ENCODE data around the gene RPL39. TPM values are rescaled to one million over a fixed set of nuclear protein-coding genes. Genes with fewer than 3 reads are reported as not detected.

Gene RPL39
- total RNA-seq, 2 experiments from 2014 or later: 1,382 to 2,556 TPM

DNA sequence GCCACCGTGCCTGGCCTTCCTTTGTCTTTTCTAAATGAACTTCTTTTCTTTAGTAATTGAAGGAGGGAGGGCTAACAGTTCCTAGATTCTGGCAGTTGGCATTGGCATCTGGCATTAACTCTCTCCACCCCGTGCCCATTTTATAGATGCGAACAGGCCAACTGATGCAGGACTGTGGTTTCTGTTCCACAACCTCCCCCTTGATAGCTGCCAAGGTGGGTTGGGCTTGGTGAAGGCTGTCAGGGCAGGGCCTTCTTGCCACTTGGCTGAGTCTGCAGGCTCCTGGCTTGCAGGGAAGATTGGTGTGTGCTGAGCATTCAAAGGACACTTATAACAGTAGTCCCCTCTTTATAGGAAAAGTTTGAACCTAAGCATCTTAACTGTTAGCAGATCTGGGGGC is 28.7 kb downstream of the RPL39 start:
- H3K36me3 Mint-ChIP-seq (ENCODE audit: low read depth): no peaks in the 10 kb centered on the region
- H3K4me3 Mint-ChIP-seq: no peak overlapping the region
- no peak for ATAC-seq
- H3K4me1 Mint-ChIP-seq: peaks cover 13% of the 10 kb centered on the region
- H3K27me3 Mint-ChIP-seq: no peaks in the 10 kb centered on the region
- no peaks in the 10 kb centered on the region for H3K9me3 Mint-ChIP-seq (ENCODE audit: low read depth)
- no peak overlapping the region for H3K27ac Mint-ChIP-seq
- intact Hi-C loops (cut with DNase I, micrococcal nuclease): no loop called here
- no peak for DNase-seq
- ChIA-PET CTCF (interaction anchor here (1.2 kb wide), 1 partner anchor 10 kb away, joined by 3 read pairs; no protein-coding TSS in a partner anchor), POLR2A (no interaction called here)

DNA sequence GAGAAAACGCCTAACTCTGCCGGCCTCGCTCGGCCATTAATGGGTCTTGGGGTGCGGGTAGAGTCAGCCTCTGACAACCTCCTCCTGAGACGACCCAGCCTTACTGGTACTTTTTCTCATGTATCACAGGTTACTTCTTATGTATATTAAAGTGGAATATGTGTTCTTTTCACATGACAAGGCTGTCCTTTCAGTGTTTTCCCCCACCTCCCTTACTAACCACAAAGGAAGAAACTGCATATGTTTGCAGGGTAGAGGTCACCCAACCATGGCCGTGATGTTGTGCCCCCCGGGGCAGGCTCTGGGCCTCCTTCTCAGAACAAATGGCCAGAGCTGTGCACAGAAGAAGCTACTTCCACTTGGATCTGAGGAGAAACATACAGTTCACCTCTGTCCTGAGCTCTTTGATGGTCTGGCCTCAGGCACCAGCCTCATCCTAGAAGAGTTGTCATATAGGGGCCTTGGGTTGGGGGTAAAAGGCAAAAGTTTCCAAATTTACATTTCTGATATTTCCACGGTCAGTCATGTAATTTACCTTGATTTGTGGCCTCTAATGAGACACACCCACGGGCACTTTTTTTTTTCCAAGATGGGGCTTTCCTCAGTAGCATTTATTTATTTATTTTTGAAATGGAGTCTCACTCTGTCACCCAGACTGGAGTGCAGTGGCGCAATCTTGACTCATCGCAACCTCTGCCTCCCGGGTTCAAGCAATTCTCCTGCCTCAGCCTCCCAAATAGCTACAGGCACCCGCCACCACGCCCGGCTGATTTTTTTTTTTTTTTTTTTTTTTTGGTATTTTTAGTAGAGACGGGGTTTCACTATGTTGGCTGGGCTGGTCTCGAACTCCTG is 31.2 kb downstream of the RPL39 start:
- intact Hi-C loops (cut with DNase I, micrococcal nuclease): no loop called here
- ATAC-seq (no peak), DNase-seq (no peak)
- no peak overlapping the region for H3K4me3 Mint-ChIP-seq
- POLR2A ChIA-PET: no interaction called here
- no peak overlapping the region for H3K27ac Mint-ChIP-seq
- H3K9me3 Mint-ChIP-seq (ENCODE audit: low read depth): no peaks in the 10 kb centered on the region
- CTCF ChIA-PET: no interaction called here
- H3K4me1 Mint-ChIP-seq: peaks cover 38% of the 10 kb centered on the region
- H3K27me3 Mint-ChIP-seq: no peaks in the 10 kb centered on the region
- H3K36me3 Mint-ChIP-seq (ENCODE audit: low read depth): no peaks in the 10 kb centered on the region

- DNase-seq (no peak), ATAC-seq (no peak)
- ChIA-PET CTCF (interaction anchor here (0.8 to 2.3 kb wide), 5 partner anchors 24 to 270 kb away, joined by 3 to 8 read pairs (median 5); no protein-coding TSS in a partner anchor), POLR2A (interaction anchor here (1.4 to 1.8 kb wide), 2 partner anchors 32 to 69 kb away, joined by 3 to 9 read pairs; partner anchors contain the start of gene RPL39)
- Mint-ChIP-seq H3K27ac (no peak overlapping the region), H3K27me3 (no peaks in the 10 kb centered on the region), H3K4me1 (peaks cover 47% of the 10 kb centered on the region), H3K9me3 (ENCODE audit: low read depth) (no peaks in the 10 kb centered on the region), H3K4me3 (no peak overlapping the region), H3K36me3 (ENCODE audit: low read depth) (no peaks in the 10 kb centered on the region)
- intact Hi-C loops (cut with DNase I, micrococcal nuclease): loop anchor here (5.0 to 10.0 kb wide), 6 partner anchors 33 to 485 kb away; partner anchors contain the start of genes NDUFA1 (in 2 of the 2), RNF113A (in 2 of the 2), NKAP (in 1 of the 2) and NKRF (in 1 of the 2)
Measured at GRCh38 chrX:119759248-119759766, 32.1 kb downstream of the RPL39 start.

GRCh38 chrX:119758731-119759247 is 32.6 kb downstream of the RPL39 start:
- peak; percentile 47 for DNase-seq
- no peaks in the 10 kb centered on the region for H3K27me3 Mint-ChIP-seq
- H3K27ac Mint-ChIP-seq: no peak overlapping the region
- no peaks in the 10 kb centered on the region for H3K9me3 Mint-ChIP-seq (ENCODE audit: low read depth)
- H3K4me1 Mint-ChIP-seq: peaks cover 52% of the 10 kb centered on the region
- H3K4me3 Mint-ChIP-seq: peak overlapping the region; percentile 66
- intact Hi-C loops (cut with DNase I, micrococcal nuclease): loop anchor here (5.0 to 10.0 kb wide), 6 partner anchors 34 to 486 kb away; partner anchors contain the start of genes NDUFA1 (in 2 of the 2), RNF113A (in 2 of the 2), NKAP (in 1 of the 2) and NKRF (in 1 of the 2)
- ChIA-PET CTCF (interaction anchor here (0.8 to 2.3 kb wide), 10 partner anchors 23 to 270 kb away, joined by 3 to 8 read pairs (median 4); partner anchors contain the start of gene SEPTIN6), POLR2A (interaction anchor here (0.5 to 1.8 kb wide), 5 partner anchors 26 to 774 kb away, joined by 3 to 9 read pairs (median 4); partner anchors contain the start of gene RPL39)
- ATAC-seq: peak; percentile 16
- H3K36me3 Mint-ChIP-seq (ENCODE audit: low read depth): no peaks in the 10 kb centered on the region

DNA sequence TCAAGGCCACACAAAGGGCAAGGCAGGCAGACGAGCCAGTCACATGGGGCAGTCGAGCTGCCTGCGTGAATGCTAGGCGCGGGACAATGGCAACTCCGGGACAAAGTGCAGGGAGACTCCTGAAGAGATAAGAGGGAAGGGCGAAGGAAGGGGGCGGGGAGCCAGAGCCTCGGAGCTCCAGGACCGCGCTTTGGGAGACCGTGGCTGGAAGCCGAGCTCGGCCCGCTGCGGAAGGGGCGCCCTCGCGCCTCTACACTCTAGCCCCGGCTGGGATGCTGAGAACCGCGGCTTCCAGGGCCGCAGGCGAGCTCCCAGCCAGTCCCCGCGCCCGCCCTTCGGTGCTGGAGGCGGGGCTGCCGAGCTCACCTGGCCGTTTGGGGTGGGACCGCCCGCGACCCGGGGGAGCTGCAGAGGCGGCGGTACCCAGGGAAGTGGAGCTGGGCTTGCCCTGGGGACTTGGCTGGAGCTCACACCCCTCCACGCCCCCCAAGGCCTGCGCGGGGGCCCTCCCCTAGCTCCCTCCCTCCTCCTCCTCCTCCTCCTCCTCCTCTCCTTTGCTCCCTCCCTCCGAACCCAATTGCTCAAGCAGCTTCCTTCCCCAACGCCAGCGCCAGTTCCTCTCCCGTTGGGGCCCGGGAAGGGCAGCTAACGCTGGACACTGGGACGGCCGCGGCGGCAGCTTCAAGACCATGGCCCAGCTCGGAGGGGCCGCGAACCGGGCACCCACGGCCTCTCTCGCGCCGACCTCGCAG is 33.3 kb downstream of the RPL39 start, which contains the start of gene SOWAHD:
SOWAHD (plus strand) TSS at position 610 of the 752 bp plus-strand sequence; CDS start at position 690, 80 bp downstream.
- Mint-ChIP-seq H3K4me3 (peak within 1 kb of the TSS; percentile 66), H3K9me3 (ENCODE audit: low read depth) (no peaks in the 10 kb centered on the region), H3K27ac (peak within 1 kb of the TSS; percentile 97), H3K27me3 (no peaks in the 10 kb centered on the region), H3K4me1 (peaks cover 48% of the 10 kb centered on the region), H3K36me3 (ENCODE audit: low read depth) (no peaks in the 10 kb centered on the region)
- ChIA-PET CTCF (interaction anchor here (0.6 to 2.3 kb wide), 15 partner anchors 22 to 269 kb away, joined by 3 to 8 read pairs (median 4); partner anchors contain the start of gene SEPTIN6), POLR2A (interaction anchor here (0.5 to 1.8 kb wide), 7 partner anchors 27 to 775 kb away, joined by 3 to 9 read pairs (median 4); partner anchors contain the start of genes RPL39, SEPTIN6 and UPF3B)
- peak; percentile 32 for DNase-seq
- intact Hi-C loops (cut with DNase I, micrococcal nuclease): loop anchor here (2.0 to 10.0 kb wide), 7 partner anchors 34 to 487 kb away; partner anchors contain the start of genes NDUFA1 (in 2 of the 2), RNF113A (in 2 of the 2), NKAP (in 1 of the 2) and NKRF (in 1 of the 2)
- ATAC-seq: peak; percentile 9

DNA sequence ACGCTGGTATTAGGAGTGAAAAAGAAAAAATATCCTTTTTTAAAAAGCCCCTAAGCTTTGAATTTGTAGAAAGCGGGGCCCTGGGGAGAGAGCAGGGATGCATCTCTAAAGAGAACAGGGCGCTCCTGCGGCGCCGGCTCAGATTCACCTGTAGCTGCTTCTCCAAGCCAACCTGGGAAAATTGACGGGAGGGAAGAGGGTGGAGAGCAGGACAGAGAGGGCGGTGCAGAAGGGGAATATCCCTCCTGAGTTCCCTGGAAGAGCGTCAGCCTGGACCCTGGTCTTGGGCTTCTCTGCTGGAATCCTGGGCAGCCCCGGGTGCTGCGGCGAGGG is 33.8 kb downstream of the RPL39 start:
- intact Hi-C loops (cut with DNase I, micrococcal nuclease): loop anchor here (2.0 to 10.0 kb wide), 7 partner anchors 35 to 487 kb away; partner anchors contain the start of genes NDUFA1 (in 2 of the 2), RNF113A (in 2 of the 2), NKAP (in 1 of the 2) and NKRF (in 1 of the 2)
- Mint-ChIP-seq H3K27me3 (no peaks in the 10 kb centered on the region), H3K27ac (peak overlapping the region; percentile 97), H3K4me3 (peak overlapping the region; percentile 66), H3K36me3 (ENCODE audit: low read depth) (no peaks in the 10 kb centered on the region), H3K9me3 (ENCODE audit: low read depth) (no peaks in the 10 kb centered on the region), H3K4me1 (peaks cover 42% of the 10 kb centered on the region)
- DNase-seq (no peak), ATAC-seq (no peak)
- ChIA-PET CTCF (interaction anchor here (0.6 to 2.3 kb wide), 9 partner anchors 27 to 257 kb away, joined by 3 to 8 read pairs (median 4); no protein-coding TSS in a partner anchor), POLR2A (interaction anchor here (0.6 to 1.8 kb wide), 5 partner anchors 31 to 111 kb away, joined by 3 to 9 read pairs (median 4); partner anchors contain the start of genes RPL39, SEPTIN6 and UPF3B)

DNA sequence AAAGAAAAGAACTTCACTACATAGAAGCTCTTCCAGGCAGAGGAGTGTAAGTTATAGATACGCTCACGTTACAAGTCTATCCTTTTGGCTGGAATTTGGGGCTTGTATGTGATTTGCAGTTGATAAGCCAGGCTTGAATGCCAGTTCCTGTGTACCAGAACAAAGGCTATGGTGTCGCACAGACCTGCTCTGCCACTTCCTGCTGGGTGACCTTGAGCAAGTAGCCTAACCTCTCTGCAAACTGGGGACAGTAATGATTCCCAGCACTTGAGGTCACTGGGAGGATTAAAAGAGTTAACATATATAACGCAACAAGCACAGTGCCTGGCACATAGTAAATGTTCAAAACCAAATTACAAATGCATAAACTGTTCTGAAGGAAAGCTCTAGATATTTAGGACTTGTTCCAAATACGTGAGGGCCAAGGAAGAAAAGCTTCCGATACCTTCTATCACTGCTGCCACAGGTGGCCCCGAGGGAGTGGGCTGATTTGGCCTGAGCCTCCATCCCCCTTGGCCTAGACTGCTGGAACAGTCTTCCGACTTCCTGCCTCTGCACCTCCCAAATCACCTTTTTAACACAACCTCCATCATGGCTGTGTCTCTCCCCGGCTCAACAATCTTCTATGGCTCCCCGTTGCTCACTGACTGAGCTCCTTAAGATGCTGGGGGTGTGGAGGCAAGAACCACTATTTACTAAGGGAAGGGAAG is 34.3 kb downstream of the RPL39 start:
- Mint-ChIP-seq H3K4me1 (peaks cover 42% of the 10 kb centered on the region), H3K9me3 (ENCODE audit: low read depth) (no peaks in the 10 kb centered on the region), H3K36me3 (ENCODE audit: low read depth) (no peaks in the 10 kb centered on the region), H3K27ac (peak overlapping the region; percentile 97), H3K4me3 (peak overlapping the region; percentile 66), H3K27me3 (no peaks in the 10 kb centered on the region)
- ChIA-PET CTCF (interaction anchor here (0.6 to 2.3 kb wide), 6 partner anchors 27 to 275 kb away, joined by 3 to 8 read pairs (median 4); no protein-coding TSS in a partner anchor), POLR2A (interaction anchor here (0.6 to 2.4 kb wide), 4 partner anchors 32 to 96 kb away, joined by 3 to 16 read pairs (median 4); partner anchors contain the start of genes SEPTIN6 and UPF3B)
- intact Hi-C loops (cut with DNase I, micrococcal nuclease): loop anchor here (1.0 to 10.0 kb wide), 9 partner anchors 34 to 488 kb away; partner anchors contain the start of genes NDUFA1 (in 2 of the 2), RNF113A (in 2 of the 2), RPL39 (in 2 of the 2) and SEPTIN6 (in 2 of the 2)
- no peak for ATAC-seq
- DNase-seq: peak; percentile 12

DNA sequence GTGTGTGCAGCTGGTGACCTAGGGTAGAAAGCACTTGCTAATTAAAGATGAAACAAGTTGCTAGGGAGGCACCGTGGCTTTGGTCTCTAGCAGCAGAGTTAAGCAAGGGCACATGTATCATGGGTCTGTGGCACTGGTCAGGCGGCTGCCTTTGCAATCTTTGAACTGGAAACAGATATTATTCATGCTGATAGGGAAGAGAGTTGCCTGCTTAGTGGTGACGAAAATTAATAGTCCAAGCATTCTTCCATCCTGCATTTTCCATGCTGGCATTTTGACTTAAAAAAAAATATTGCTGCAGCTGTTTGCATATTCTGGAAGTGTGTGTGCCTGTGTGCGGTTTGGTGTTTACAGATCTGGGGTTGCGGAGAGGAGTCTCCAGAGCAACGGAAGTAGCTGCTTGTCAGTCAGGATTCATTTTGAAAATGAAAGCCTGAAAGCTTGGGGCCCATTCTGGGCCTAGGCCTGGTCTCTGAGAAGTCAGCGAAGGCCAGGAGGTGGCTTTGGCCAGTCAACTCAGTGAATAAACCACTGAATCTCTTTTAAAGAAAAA is 35.4 kb downstream of the RPL39 start:
- ChIA-PET POLR2A (interaction anchor here (0.6 to 2.4 kb wide), 6 partner anchors 29 to 182 kb away, joined by 3 to 16 read pairs (median 4); partner anchors contain the start of genes RPL39, SEPTIN6 and UBE2A), CTCF (interaction anchor here (0.6 to 1.4 kb wide), 4 partner anchors 26 to 274 kb away, joined by 3 to 5 read pairs (median 4); no protein-coding TSS in a partner anchor)
- Mint-ChIP-seq H3K4me1 (peaks cover 42% of the 10 kb centered on the region), H3K4me3 (peak overlapping the region; percentile 51), H3K36me3 (ENCODE audit: low read depth) (no peaks in the 10 kb centered on the region), H3K27me3 (no peaks in the 10 kb centered on the region), H3K27ac (peak overlapping the region; percentile 97), H3K9me3 (ENCODE audit: low read depth) (no peaks in the 10 kb centered on the region)
- ATAC-seq (peak; percentile 69), DNase-seq (peak; percentile 79)
- intact Hi-C loops (cut with DNase I, micrococcal nuclease): loop anchor here (1.0 to 10.0 kb wide), 11 partner anchors 35 to 489 kb away; partner anchors contain the start of genes NDUFA1 (in 2 of the 2), RNF113A (in 2 of the 2), RPL39 (in 2 of the 2) and SEPTIN6 (in 2 of the 2)

- peaks cover 42% of the 10 kb centered on the region for H3K4me1 Mint-ChIP-seq
- no peaks in the 10 kb centered on the region for H3K36me3 Mint-ChIP-seq (ENCODE audit: low read depth)
- H3K27me3 Mint-ChIP-seq: no peaks in the 10 kb centered on the region
- H3K27ac Mint-ChIP-seq: peak overlapping the region; percentile 97
- ChIA-PET CTCF (interaction anchor here (0.7 to 1.2 kb wide), 8 partner anchors 8 to 236 kb away, joined by 3 to 6 read pairs (median 3); no protein-coding TSS in a partner anchor), POLR2A (interaction anchor here (0.5 to 1.5 kb wide), 3 partner anchors 38 to 148 kb away, joined by 4 read pairs; partner anchors contain the start of gene RPL39)
- ATAC-seq: peak; percentile 51
- DNase-seq: peak; percentile 67
- intact Hi-C loops (cut with DNase I, micrococcal nuclease): loop anchor here (1.0 to 10.0 kb wide), 10 partner anchors 71 to 491 kb away; partner anchors contain the start of genes NDUFA1 (in 2 of the 2), NKRF (in 2 of the 2), RNF113A (in 2 of the 2) and NKAP (in 1 of the 2)
- H3K9me3 Mint-ChIP-seq (ENCODE audit: low read depth): no peaks in the 10 kb centered on the region
- peak overlapping the region; percentile 39 for H3K4me3 Mint-ChIP-seq
Measured at GRCh38 chrX:119753639-119754257, 37.7 kb downstream of the RPL39 start.
